Mononuclear cell (primary cell): ENCODE measurements around the gene TRIP6. TPM values are rescaled to one million over a fixed set of nuclear protein-coding genes. Genes with fewer than 3 reads are reported as not detected.

Experiments
- H3K27me3 ChIP-seq: 2 replicates; pipeline ENCODE4 v1.6.0; 2011; ENCODE audit warnings: low read length, control low read depth; ENCODE audit not compliant: insufficient read depth
- H3K4me1 ChIP-seq: 2 replicates; pipeline ENCODE4 v1.5.1; 2011; ENCODE audit warnings: mild to moderate bottlenecking, low read length, control low read depth; ENCODE audit not compliant: insufficient read depth
- H3K4me3 ChIP-seq: 2 replicates; pipeline ENCODE4 v1.5.1; 2011; ENCODE audit warnings: mild to moderate bottlenecking, low read length, moderate library complexity
- H3K9me3 ChIP-seq: 2 replicates; pipeline ENCODE4 v1.5.1; 2011; ENCODE audit warnings: low read depth, mild to moderate bottlenecking, control low read depth, low read length
- total RNA-seq: library from RNA; depleted of rRNA; stranded (reverse); fragments of >200 nt; gene quantifications from one replicate; pipeline ENCODE4 v1.2.3, GENCODE V29; 2012

TRIP6 gene
- total RNA-seq, 1 donor = 2.2 TPM

DNA sequence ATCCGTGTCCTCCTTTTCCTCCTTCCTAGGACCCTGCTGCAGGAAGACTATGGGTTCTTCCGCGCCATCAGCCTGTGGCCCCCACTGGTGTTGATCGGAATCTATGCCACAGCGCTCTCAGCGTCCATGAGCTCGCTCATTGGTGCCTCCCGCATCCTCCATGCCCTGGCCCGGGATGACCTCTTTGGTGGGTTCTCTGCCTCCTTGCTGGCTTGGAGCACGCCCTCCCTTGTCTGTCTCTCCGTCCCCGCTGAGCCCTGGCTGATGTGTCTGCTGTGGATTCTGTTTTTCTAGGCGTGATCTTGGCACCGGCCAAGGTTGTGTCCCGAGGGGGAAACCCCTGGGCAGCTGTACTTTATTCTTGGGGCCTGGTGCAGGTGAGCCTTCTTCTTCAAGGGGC lies 7.3 kb upstream of the TRIP6 start:
- no peaks in the 10 kb centered on the region for H3K27me3 ChIP-seq
- no peak overlapping the region for H3K4me3 ChIP-seq
- H3K4me1 ChIP-seq = peaks cover 1% of the 10 kb centered on the region
- no peaks in the 10 kb centered on the region for H3K9me3 ChIP-seq

DNA sequence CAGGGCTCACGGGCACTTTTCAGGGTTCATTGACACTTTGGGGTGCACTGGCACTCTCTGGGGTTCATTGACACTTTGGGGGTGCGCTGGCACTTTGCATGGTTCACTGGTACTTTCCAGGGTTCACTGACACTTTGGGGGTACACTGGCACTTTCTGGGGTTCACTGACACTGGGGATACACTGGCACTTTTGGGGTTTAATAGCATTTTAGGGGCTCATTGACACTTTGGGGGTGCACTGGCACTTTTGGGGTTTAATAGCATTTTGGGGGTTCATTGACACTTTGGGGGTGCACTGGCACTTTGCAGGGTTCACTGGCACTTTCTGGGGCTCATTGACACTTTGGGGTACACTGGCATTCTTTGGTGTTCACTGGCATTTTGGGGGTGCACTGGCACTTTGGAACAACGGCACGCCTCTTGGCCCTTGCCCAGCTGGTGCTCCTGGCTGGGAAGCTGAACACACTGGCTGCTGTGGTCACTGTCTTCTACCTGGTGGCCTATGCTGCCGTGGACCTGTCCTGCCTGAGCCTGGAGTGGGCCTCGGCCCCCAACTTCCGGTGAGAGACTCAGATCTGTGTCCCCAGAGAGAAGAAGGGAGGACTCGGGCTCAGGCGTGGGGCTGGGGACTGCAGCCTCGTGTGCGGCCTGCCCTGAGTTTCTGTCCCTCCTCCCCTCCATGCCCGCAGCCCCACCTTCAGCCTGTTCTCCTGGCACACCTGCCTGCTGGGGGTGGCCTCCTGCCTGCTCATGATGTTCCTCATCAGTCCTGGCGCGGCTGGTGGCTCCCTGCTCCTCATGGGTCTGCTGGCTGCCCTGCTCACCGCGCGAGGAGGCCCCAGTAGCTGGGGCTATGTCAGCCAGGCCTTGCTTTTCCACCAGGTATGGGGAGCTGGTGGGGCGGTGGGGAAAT lies 6.2 kb upstream of the TRIP6 start:
- no peak overlapping the region for H3K4me3 ChIP-seq
- peaks cover 12% of the 10 kb centered on the region for H3K4me1 ChIP-seq
- no peaks in the 10 kb centered on the region for H3K27me3 ChIP-seq
- no peaks in the 10 kb centered on the region for H3K9me3 ChIP-seq

DNA sequence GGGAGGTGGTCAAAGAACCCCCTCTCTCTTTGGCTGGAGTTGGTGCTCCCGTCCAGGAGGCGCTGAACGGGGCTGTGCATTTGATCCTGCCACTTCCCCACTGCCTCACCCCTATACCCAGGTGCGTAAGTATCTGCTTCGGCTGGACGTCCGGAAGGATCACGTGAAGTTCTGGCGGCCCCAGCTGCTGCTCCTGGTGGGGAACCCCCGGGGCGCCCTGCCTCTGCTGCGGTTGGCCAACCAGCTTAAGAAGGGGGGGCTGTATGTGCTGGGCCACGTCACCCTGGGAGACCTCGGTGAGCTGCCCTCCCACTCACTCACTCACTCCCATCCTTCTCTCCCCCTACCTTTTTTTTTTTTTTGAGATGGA lies 5.6 kb upstream of the TRIP6 start:
- peaks cover 16% of the 10 kb centered on the region for H3K4me1 ChIP-seq
- no peaks in the 10 kb centered on the region for H3K9me3 ChIP-seq
- no peak overlapping the region for H3K4me3 ChIP-seq
- H3K27me3 ChIP-seq = no peaks in the 10 kb centered on the region

DNA sequence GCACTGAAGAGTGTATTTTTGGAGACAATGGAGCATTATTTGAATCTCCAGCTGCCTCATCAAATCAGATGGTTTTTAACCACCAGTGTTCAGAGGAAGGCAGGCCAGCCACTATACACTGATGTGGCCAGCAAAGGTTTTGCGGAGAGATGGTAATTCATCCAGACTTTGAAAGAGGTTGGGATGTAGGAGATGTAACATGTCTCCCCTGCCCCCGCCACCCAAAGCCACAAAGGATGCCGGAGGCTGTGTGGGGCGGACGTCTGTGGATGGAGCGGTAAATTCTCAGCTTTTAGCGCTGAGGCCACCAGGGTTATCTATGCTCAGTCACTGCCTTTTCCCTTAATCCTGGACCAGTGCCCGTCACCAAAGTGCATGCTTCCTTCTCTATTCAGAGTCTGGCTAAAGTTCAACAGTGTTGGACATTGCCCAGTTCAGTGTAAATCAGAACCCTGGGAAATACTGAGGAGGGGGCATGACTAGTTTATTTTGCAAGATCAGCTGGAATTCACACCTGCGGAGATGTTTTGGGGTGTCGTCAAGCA lies 3.7 kb upstream of the TRIP6 start:
- Histone ChIP-seq H3K4me3 (no peak overlapping the region), H3K4me1 (peaks cover 26% of the 10 kb centered on the region), H3K9me3 (no peaks in the 10 kb centered on the region), H3K27me3 (no peaks in the 10 kb centered on the region)

DNA sequence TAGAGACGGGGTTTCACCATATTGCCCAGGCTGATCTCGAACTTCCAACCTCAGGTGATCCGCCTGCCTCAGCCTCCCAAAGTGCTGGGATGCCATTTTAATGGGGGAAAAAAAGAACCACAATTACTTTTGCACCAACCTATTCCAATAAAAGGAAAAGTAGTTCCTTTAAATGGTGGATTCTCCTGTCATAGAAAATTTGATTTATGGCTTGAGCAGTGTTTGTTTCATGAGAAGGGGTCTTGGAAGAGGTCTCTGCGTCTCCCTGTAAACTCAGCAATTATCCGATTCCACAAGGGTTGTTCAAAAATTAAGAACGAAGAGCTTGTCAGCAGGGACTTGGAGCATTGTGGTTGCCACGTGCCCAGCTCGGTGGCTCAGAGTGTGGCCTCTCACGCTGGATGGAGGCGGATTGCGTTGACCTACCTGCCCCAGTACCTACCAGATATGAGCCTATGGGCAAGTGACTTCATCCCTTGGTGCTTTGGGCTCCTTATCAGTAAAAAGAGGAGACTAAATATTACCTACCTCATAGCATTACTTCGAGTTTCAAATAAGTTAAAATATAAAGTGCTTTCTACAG lies 2.8 kb upstream of the TRIP6 start:
- peaks cover 26% of the 10 kb centered on the region for H3K4me1 ChIP-seq
- no peaks in the 10 kb centered on the region for H3K27me3 ChIP-seq
- H3K4me3 ChIP-seq = no peak overlapping the region
- no peaks in the 10 kb centered on the region for H3K9me3 ChIP-seq

DNA sequence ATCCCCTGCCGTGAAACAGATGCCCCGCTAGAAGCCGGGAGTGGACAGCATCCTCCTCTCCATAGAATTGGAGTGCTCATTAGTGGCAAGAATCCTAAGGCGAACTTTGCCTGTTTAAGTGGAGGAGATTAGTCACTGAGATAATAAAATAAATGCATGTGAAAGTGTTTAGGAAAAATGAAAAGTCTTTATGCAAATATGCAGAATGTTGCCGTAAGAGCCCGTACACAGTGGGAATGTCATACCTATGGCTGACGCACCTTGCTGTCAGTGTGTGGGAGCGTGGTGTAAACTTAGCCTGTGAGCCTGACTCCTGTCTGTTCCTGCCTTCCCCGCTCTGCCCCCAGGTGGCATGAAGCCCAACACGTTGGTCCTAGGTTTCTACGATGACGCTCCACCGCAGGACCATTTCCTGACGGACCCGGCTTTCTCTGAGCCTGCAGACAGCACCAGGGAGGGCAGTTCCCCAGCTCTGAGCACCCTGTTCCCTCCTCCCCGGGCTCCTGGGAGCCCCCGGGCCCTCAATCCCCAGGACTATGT lies 1.7 kb upstream of the TRIP6 start:
- H3K27me3 ChIP-seq = no peaks in the 10 kb centered on the region
- no peak overlapping the region for H3K4me3 ChIP-seq
- no peaks in the 10 kb centered on the region for H3K9me3 ChIP-seq
- H3K4me1 ChIP-seq = peaks cover 26% of the 10 kb centered on the region

DNA sequence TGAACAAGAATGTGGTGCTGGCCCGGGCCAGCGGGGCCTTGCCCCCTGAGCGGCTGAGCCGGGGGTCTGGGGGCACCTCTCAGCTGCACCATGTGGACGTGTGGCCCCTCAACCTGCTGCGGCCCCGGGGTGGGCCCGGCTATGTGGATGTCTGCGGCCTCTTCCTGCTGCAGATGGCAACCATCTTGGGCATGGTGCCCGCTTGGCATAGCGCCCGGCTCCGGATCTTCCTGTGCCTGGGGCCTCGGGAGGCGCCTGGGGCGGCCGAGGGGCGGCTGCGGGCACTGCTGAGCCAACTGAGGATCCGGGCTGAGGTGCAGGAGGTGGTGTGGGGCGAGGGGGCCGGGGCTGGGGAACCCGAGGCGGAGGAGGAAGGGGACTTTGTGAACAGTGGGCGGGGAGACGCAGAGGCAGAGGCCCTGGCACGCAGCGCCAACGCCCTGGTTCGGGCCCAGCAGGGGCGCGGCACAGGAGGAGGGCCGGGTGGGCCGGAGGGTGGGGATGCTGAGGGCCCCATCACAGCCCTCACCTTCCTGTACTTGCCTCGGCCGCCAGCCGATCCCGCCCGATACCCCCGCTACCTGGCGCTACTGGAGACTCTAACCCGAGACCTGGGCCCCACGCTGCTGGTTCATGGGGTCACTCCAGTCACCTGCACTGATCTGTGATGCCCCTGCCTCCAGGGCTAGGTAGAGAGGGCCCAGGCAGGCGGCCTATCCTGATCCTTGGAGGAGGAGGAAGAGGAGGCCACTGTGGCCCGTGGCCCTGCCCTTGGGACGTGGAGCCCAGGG lies 1.1 kb upstream of the TRIP6 start:
- Histone ChIP-seq H3K9me3 (no peaks in the 10 kb centered on the region), H3K27me3 (no peaks in the 10 kb centered on the region), H3K4me1 (peaks cover 26% of the 10 kb centered on the region), H3K4me3 (no peak overlapping the region)

DNA sequence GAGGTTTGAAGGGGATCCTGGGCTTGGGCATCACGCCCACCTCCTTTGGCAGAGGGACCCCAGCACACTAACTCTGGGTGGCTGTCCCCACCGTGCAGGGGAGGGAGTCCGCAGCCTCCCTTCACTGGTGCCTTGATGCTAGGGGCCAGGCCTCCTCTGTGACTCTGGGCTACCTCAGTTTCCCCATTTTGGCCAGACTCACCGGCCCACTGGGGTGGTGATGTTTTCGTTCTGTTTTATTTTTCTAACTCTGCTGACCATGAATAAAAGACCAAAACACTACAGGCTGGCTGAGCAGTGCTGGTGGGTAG lies 503 bp upstream of the TRIP6 start:
- no peaks in the 10 kb centered on the region for H3K9me3 ChIP-seq
- no peak overlapping the region for H3K4me3 ChIP-seq
- H3K27me3 ChIP-seq = no peaks in the 10 kb centered on the region
- peaks cover 26% of the 10 kb centered on the region for H3K4me1 ChIP-seq

DNA sequence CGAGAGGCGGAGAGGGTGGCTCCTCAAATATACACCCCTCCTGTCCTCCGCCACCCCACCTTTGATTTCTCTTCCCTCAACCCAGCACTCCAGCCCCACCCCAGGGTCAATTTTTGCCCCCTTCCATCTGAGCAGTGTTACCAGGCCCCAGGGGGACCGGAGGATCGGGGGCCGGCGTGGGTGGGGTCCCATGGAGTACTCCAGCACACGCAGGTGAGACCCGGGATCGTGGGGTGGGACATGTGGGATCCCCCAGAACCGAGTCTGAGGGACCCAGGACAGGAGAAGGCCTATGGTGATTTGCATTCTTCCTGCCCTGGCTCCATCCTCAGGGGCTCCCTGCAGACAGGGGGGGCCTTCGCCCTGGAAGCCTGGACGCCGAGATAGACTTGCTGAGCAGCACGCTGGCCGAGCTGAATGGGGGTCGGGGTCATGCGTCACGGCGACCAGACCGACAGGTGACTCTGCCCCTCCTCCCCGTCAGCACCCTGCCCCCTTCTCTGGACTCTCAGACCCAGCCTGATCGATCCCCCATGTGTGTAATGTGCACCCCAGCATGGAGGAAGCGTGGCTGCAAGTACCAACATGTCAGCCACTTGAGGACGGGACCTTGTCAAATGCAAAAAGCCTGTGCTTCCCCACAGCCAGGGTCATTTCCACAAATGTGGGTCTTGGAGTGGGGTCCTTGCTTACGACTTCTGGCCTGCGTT lies 744 bp downstream of the TRIP6 start:
- Histone ChIP-seq H3K27me3 (no peaks in the 10 kb centered on the region), H3K9me3 (no peaks in the 10 kb centered on the region), H3K4me3 (peak overlapping the region; percentile 39), H3K4me1 (peaks cover 26% of the 10 kb centered on the region)

DNA sequence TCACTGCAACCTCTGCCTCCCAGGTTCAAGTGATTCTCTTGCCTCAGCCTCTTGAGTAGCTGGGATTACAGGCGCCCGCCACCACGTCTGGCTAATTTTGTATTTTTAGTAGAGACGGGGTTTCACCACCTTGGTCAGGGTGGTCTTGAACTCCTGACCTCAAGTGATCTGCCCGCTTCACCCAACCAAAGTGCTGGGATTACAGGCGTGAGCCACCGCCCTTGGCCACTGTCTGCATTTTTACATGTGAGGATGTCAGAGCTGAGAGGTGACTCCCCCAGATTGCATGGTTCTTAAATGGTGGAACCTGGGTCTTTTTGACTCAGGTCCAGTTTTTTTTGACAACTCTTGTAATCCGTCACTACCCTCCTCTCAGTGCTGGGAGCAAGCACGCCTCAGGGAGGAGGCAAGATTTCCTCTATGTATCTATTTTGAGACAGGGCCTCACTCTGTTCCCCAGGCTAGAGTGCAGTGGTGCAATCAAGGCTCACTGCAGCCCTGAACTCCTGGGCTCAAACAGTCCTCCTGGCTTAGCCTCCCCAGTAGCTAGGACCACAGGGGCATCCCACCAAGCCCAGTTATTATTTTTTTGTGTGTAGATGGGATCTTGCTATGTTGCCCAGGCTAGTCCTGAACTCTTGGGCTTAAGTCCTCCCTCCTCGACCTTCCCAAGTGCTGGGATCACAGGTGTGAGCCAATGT lies 6.6 kb downstream of the TRIP6 start:
- H3K27me3 ChIP-seq = no peaks in the 10 kb centered on the region
- peaks cover 28% of the 10 kb centered on the region for H3K4me1 ChIP-seq
- no peak overlapping the region for H3K4me3 ChIP-seq
- no peaks in the 10 kb centered on the region for H3K9me3 ChIP-seq

DNA sequence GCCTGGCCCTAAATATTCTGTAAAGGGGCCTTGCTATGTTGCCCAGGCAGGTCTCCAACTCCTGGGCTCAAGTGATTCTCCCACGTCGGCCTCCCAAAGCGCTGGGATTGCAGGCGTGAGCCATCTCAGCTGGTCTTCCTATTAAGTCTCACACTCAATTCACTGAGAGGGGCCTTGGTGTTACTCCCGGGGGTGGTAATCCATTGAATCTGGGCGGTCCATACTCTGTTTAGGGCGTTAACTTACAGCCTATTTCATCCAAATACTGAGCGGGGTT lies 7.1 kb downstream of the TRIP6 start:
- Histone ChIP-seq H3K27me3 (no peaks in the 10 kb centered on the region), H3K4me1 (peaks cover 28% of the 10 kb centered on the region), H3K9me3 (no peaks in the 10 kb centered on the region), H3K4me3 (peak overlapping the region; percentile 63)

DNA sequence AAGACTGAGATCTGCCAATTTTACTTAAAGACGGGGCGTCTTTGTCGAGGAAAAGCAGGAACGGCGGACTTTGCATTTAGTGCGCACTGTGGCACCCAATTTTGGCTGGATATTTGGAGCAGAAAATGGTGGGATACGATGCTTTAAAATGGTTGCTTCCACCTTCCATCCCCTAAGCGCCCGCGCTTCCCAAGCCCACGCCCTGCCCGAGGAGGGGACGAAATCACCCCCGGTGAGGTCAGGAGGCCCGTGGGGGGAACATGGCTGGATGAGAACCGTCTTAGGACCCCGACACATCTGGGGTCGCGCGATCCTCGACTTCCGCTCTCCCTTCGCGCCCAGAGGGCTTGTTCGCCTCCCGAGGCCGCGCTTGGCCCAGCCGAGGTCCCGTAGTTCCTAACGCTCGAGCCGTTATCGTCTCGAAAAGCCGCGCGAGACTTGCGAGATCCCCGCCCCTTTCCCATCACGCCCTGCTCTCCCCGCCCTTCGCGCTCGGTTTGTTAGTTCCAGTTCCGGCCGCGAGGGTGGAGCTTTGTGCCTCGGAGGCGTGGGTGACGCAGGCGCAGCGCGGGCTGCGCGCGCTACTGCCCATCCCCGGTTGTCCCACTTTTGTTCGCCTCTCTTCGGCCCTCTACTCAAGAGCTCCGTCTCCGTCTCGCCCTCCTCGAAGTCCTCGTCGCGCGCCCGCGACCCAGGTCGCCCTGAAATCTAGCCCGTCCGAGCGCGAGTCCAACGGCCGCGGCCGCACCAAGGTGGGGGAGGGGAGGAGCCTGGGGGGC lies 7.6 kb downstream of the TRIP6 start, which contains the start of gene SRRT:
SRRT (plus strand) TSS at position 527 of the 779 bp plus-strand sequence. CDS start 488 bp downstream, outside the sequence.
- H3K27me3 ChIP-seq = no peaks in the 10 kb centered on the region
- peak within 1 kb of the TSS; percentile 63 for H3K4me3 ChIP-seq
- no peaks in the 10 kb centered on the region for H3K9me3 ChIP-seq
- H3K4me1 ChIP-seq = peaks cover 28% of the 10 kb centered on the region

DNA sequence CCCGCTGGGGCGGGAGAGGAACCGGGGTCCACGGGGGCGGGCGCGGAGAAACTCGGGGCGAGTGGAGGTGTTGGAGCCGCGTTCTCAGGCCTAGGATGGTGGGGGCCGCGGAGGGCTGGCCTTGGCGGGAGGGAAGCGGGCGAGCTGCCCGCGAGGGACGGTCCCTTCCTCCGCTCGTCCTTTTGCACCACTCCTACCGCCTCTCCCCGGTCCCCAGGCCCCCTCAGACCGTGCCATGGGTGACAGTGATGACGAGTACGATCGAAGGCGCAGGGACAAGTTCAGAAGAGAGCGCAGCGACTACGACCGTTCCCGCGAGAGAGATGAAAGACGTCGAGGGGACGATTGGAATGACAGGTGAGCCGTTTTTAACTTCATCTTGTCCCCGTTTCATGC lies 8.2 kb downstream of the TRIP6 start:
- Histone ChIP-seq H3K4me3 (peak overlapping the region; percentile 63), H3K4me1 (peaks cover 28% of the 10 kb centered on the region), H3K9me3 (no peaks in the 10 kb centered on the region), H3K27me3 (no peaks in the 10 kb centered on the region)
